Tibial nerve (tissue), 4 donors: ENCODE results near the gene SRBD1.

ENCODE experiments used
- CTCF ChIP-seq, 5 experiments: fragments of 200-600 bp in 3 of 5; fragments of 450-650 bp in 2 of 5; sonication (generic) in 3 of 5; IDR thresholded peaks; one replicate each; pipeline ENCODE4 v1.5.1; 2016 to 2019; ENCODE audit warnings: antibody characterized with exemption in 5 of 5, mild to moderate bottlenecking in 3 of 5, moderate library complexity in 2 of 5
- EP300 ChIP-seq, 2 donors: sonication (generic); formaldehyde crosslinking; IDR thresholded peaks; one replicate each; pipeline ENCODE4 v1.6.1; 2017; ENCODE audit warnings: antibody characterized with exemption in 2 of 2, mild to moderate bottlenecking in 1 of 2
- POLR2A ChIP-seq, 2 donors: fragments of 450-650 bp; IDR thresholded peaks; one replicate each; pipeline ENCODE4 v1.6.1; 2017; ENCODE audit warnings: antibody characterized with exemption in 2 of 2, mild to moderate bottlenecking in 2 of 2, moderate library complexity in 2 of 2

GRCh38 chr2:45373534-45373933 lies 237.5 kb downstream of the SRBD1 start:
- TF ChIP-seq CTCF (IDR thresholded peaks at IDR 0.05) (no peak), POLR2A (IDR thresholded peaks at IDR 0.05) (no peak), EP300 (IDR thresholded peaks at IDR 0.05) (no peak)
